Stimulated activated CD4-positive, alpha-beta T cell treated with anti-CD3 and anti-CD28 coated beads, Interleukin-12 subunit alpha, Interleukin-12 subunit beta, amount 100 ng/mL, for 24 hours (primary cell): ENCODE measurements around the gene TUT7.
"Not testable (repeated sequence)": the region's sequence is repeated elsewhere in the genome, so short reads cannot be mapped to it uniquely, and the experiment has no call there.

Source experiments
- DNase-seq, 2 experiments: peaks; one replicate each; pipeline ENCODE4 v3.0.0-alpha.2; 2020; ENCODE audit warnings: low read depth in 2 of 2

The TUT7 gene

GRCh38 chr9:86354011-86354817 lies at the start of gene TUT7:
Gene TUT7, minus strand, starts transcription at chr9:86354410. Its CDS starts 1,211 bp downstream, at chr9:86353199.
- peak; percentile 89 to 90 for DNase-seq

- no peak for DNase-seq
Observed at GRCh38 chr9:86402591-86402990, 48.4 kb upstream of the TUT7 start.

- DNase-seq, result no peak
Observed at GRCh38 chr9:86396412-86396811, 42.2 kb upstream of the TUT7 start.

- not testable (repeated sequence) for DNase-seq
Observed at GRCh38 chr9:86390184-86390583, 36.0 kb upstream of the TUT7 start.

GRCh38 chr9:86389628-86390027 lies 35.4 kb upstream of the TUT7 start:
- no peak for DNase-seq

- DNase-seq, result no peak
Observed at GRCh38 chr9:86387376-86387775, 33.2 kb upstream of the TUT7 start.

- not testable (repeated sequence) for DNase-seq
Observed at GRCh38 chr9:86383000-86383399, 28.8 kb upstream of the TUT7 start.

- DNase-seq, result no peak
Observed at GRCh38 chr9:86376016-86376415, 21.8 kb upstream of the TUT7 start.

GRCh38 chr9:86369810-86370209 lies 15.6 kb upstream of the TUT7 start:
- no peak for DNase-seq

GRCh38 chr9:86368871-86369521 lies 14.8 kb upstream of the TUT7 start:
- DNase-seq, result no peak

GRCh38 chr9:86361176-86361575 lies 7.0 kb upstream of the TUT7 start:
- DNase-seq, result no peak

GRCh38 chr9:86359151-86359879 lies 5.1 kb upstream of the TUT7 start:
- no peak for DNase-seq

- no peak for DNase-seq
Observed at GRCh38 chr9:86356871-86357866, 3.0 kb upstream of the TUT7 start.

- no peak for DNase-seq
Observed at GRCh38 chr9:86355814-86356213, 1.6 kb upstream of the TUT7 start.

- DNase-seq, result no peak
Observed at GRCh38 chr9:86354818-86355309, 654 bp upstream of the TUT7 start.

GRCh38 chr9:86353655-86354010 lies 577 bp downstream of the TUT7 start:
- DNase-seq, result peak in 1 of 2 experiments; percentile 26

GRCh38 chr9:86352440-86353077 lies 1.7 kb downstream of the TUT7 start:
- no peak for DNase-seq

GRCh38 chr9:86351880-86352279 lies 2.3 kb downstream of the TUT7 start:
- DNase-seq, result no peak

- no peak for DNase-seq
Observed at GRCh38 chr9:86350006-86350760, 4.0 kb downstream of the TUT7 start.

GRCh38 chr9:86349271-86349670 lies 4.9 kb downstream of the TUT7 start:
- DNase-seq, result no peak
